Ascending aorta (tissue), 2 donors: Measurements from ENCODE around the gene EIF3A. TPM values are rescaled to one million over a fixed set of nuclear protein-coding genes. Genes with fewer than 3 reads are reported as not detected.
A peak's percentile ranks its signal among the peaks of the same experiment; 100 is the strongest.
"Not testable (repeated sequence)": the region's sequence is repeated elsewhere in the genome, so short reads cannot be mapped to it uniquely, and the experiment has no call there.

Source experiments
- DNase-seq, 2 donors: peaks; one replicate each; pipeline ENCODE4 v3.0.0-alpha.2; 2019; ENCODE audit warnings: low spot score in 2 of 2
- H3K27ac ChIP-seq, 2 donors: fragments of 200-600 bp; sonication (generic); one replicate each; pipeline ENCODE4 v1.5.1; 2016 to 2017; ENCODE audit warnings: mild to moderate bottlenecking in 1 of 2
- H3K27me3 ChIP-seq: fragments of 200-600 bp; sonication (generic); one replicate; pipeline ENCODE4 v1.5.1; 2017
- H3K36me3 ChIP-seq, 2 donors: fragments of 200-600 bp; sonication (generic); one replicate each; pipeline ENCODE4 v1.5.1; 2016
- H3K4me1 ChIP-seq, 2 donors: fragments of 200-600 bp; sonication (generic); one replicate each; pipeline ENCODE4 v1.5.1; 2016 to 2017; ENCODE audit warnings: mild to moderate bottlenecking in 1 of 2
- H3K4me3 ChIP-seq, 2 donors: fragments of 200-600 bp; sonication (generic); one replicate each; pipeline ENCODE4 v1.5.1; 2016 to 2017; ENCODE audit warnings: mild to moderate bottlenecking in 1 of 2
- H3K9me3 ChIP-seq, 2 donors: fragments of 200-600 bp; sonication (generic); one replicate each; pipeline ENCODE4 v1.5.1; 2016
- CTCF ChIP-seq, 3 experiments: fragments of 200-600 bp in 2 of 3; fragments of 450-650 bp in 1 of 3; sonication (generic) in 2 of 3; IDR thresholded peaks; one replicate each; pipeline ENCODE4 v1.5.1; 2016 to 2019; ENCODE audit warnings: antibody characterized with exemption in 3 of 3, mild to moderate bottlenecking in 1 of 3, moderate library complexity in 1 of 3
- intact Hi-C: fragments of 100-400 bp; cut with DNase I; formaldehyde crosslinking; loops from one replicate; pipeline ENCODE4 v1.15.1; 2023
- total RNA-seq: library from RNA; depleted of rRNA; stranded (reverse); fragments of >200 nt; gene quantifications from one replicate; pipeline ENCODE4 v1.1.0, GENCODE V29; 2016

Gene EIF3A
- total RNA-seq, 1 donor from 2014 or later, result 59.4 TPM

GRCh38 chr10:119113751-119114732 is 33.4 kb upstream of the EIF3A start:
- no peak for TF ChIP-seq CTCF (IDR thresholded peaks at IDR 0.05)
- H3K27me3 ChIP-seq, result no peaks in the 10 kb centered on the region
- H3K4me3 ChIP-seq, result no peak overlapping the region
- no peaks in the 10 kb centered on the region for H3K9me3 ChIP-seq
- intact Hi-C loops, result no loop called here
- peaks cover 30 to 78% of the 10 kb centered on the region in 2 donors for H3K36me3 ChIP-seq
- no peak overlapping the region for H3K27ac ChIP-seq
- H3K4me1 ChIP-seq, result no peaks in the 10 kb centered on the region
- no peak for DNase-seq

DNA sequence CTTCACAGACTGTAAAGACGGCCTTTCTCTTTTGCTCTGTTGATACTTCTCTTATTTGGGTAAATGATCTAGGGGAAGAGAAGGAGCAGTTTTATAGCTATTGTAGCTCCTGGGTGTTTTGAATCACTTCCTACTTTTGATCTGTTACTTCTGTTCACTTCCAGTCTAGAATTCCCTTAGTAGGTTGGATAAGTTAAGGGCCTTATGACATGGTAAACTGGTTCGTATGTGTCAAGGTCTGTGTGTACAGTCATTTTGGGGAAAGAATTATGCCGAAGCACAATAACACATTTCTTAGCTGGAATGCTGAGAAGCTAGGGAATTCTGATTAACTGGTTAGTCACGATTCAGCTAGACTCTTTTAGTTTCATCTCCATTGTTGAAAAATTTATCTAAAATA is 31.4 kb upstream of the EIF3A start:
- Histone ChIP-seq H3K27ac (no peak overlapping the region), H3K36me3 (peaks cover 38 to 76% of the 10 kb centered on the region in 2 donors), H3K27me3 (no peaks in the 10 kb centered on the region), H3K9me3 (no peaks in the 10 kb centered on the region), H3K4me3 (no peak overlapping the region), H3K4me1 (no peaks in the 10 kb centered on the region)
- no peak for TF ChIP-seq CTCF (IDR thresholded peaks at IDR 0.05)
- no peak for DNase-seq
- intact Hi-C loops, result no loop called here

DNA sequence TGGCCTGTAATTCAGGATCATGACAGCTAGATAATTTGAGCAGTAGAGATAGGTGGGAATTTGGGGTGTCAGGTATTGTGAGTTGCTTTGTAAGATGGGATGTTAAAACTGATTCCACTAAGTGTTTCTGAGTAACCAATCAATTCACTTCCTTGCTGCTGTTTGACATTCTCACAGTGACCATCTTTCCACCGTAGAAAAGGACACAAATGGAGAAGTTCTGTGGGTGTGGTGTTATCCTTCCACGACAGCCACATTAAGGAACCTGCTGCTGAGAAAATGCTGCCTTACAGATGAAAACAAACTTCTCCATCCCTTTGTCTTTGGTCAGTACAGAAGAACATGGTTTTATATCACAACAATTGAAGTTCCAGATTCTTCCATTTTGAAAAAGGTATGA is 27.2 kb upstream of the EIF3A start:
- DNase-seq, H3K27me3 ChIP-seq, H3K4me3 ChIP-seq, H3K9me3 ChIP-seq, H3K4me1 ChIP-seq, H3K27ac ChIP-seq, intact Hi-C loops: not testable (repeated sequence)
- peaks cover 25 to 45% of the 10 kb centered on the region in 2 donors for H3K36me3 ChIP-seq

- peaks cover 22 to 40% of the 10 kb centered on the region in 2 donors for H3K36me3 ChIP-seq
- intact Hi-C loops, H3K27me3 ChIP-seq, H3K4me1 ChIP-seq, DNase-seq, H3K27ac ChIP-seq, H3K9me3 ChIP-seq, H3K4me3 ChIP-seq: not testable (repeated sequence)
Observed at GRCh38 chr10:119107106-119107505, 26.5 kb upstream of the EIF3A start.

GRCh38 chr10:119105899-119106298 is 25.3 kb upstream of the EIF3A start:
- intact Hi-C loops, result loop anchor here (2.0 kb wide), 1 partner anchor 351 kb away; the partner anchor contains the start of gene CACUL1
- H3K27me3 ChIP-seq, H3K27ac ChIP-seq, H3K9me3 ChIP-seq, H3K4me3 ChIP-seq, H3K4me1 ChIP-seq, DNase-seq: not testable (repeated sequence)
- peaks cover 22 to 30% of the 10 kb centered on the region in 2 donors for H3K36me3 ChIP-seq

DNA sequence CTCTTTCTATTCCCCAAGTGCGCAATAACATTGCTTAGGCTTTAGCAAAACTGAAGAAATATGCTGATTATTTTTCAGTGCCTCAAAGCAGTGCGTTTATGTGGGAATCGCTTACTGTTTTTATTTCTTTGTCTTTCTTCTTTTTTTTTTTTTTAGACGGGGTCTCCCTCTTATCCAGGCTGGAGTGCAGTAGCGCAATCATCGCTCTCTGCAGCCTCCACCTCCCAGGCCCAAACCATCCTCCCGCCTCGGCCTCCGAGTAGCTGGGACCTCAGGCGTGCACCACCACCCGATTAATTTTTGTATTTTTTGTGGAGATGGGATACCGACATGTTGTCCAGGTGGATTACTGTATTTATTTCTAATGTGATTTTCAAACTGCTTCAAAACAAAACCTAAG is 24.5 kb upstream of the EIF3A start:
- Histone ChIP-seq H3K9me3 (no peaks in the 10 kb centered on the region), H3K27me3 (no peaks in the 10 kb centered on the region), H3K4me1 (no peaks in the 10 kb centered on the region), H3K27ac (no peak overlapping the region), H3K36me3 (peaks cover 18 to 22% of the 10 kb centered on the region in 2 donors), H3K4me3 (peak overlapping the region; percentile 98 to 100)
- TF ChIP-seq CTCF (IDR thresholded peaks at IDR 0.05), result no peak
- intact Hi-C loops, result loop anchor here (2.0 kb wide), 1 partner anchor 350 kb away; the partner anchor contains the start of gene CACUL1
- DNase-seq, result no peak

GRCh38 chr10:119104654-119105015 is 24.0 kb upstream of the EIF3A start:
- H3K36me3 ChIP-seq, result peaks cover 14 to 17% of the 10 kb centered on the region in 2 donors
- intact Hi-C loops, result loop anchor here (1.0 to 5.0 kb wide), 3 partner anchors 24 to 493 kb away; partner anchors contain the start of genes CACUL1, EIF3A and TIAL1
- peak in 1 of 2 donors; percentile 64 for DNase-seq
- no peaks in the 10 kb centered on the region for H3K4me1 ChIP-seq
- peak overlapping the region in 1 of 2 donors; percentile 76 for H3K27ac ChIP-seq
- H3K9me3 ChIP-seq, result no peaks in the 10 kb centered on the region
- TF ChIP-seq CTCF (IDR thresholded peaks at IDR 0.05), result no peak
- peak overlapping the region; percentile 98 to 100 for H3K4me3 ChIP-seq
- H3K27me3 ChIP-seq, result no peaks in the 10 kb centered on the region
